ENCODE data around the gene TUNAR. TPM values are rescaled to one million over a fixed set of nuclear protein-coding genes. Genes with fewer than 3 reads are reported as not detected.

The TUNAR gene
- total and polyA plus RNA-seq, 7 donors = 0.01 TPM; not detected in 6

- 78 to 80% (median 80%) methylated on average over 4 of the region's 4 CpGs for WGBS, 3 donors
Observed at GRCh38 chr14:95863295-95863694, 13.3 kb upstream of the TUNAR start.

GRCh38 chr14:95869776-95870175 is 6.9 kb upstream of the TUNAR start:
- TF ChIP-seq CTCF (IDR thresholded peaks at IDR 0.05) = no peak
- no peak for ATAC-seq
- Histone ChIP-seq H3K4me1 (no peaks in the 10 kb centered on the region), H3K36me3 (ENCODE audit: insufficient read depth in 1 of 2, low read depth in 1 of 2) (no peaks in the 10 kb centered on the region), H3K27ac (no peak overlapping the region), H3K27me3 (ENCODE audit: insufficient read depth in 3 of 3, low read length in 2 of 3) (peaks cover under 1 to 14% (median 4%) of the 10 kb centered on the region in 3 donors), H3K4me3 (no peak overlapping the region), H3K9me3 (no peaks in the 10 kb centered on the region)
- DNase-seq = no peak
- intact Hi-C loops (cut with DNase I) = no loop called here
- 64 to 76% (median 70%) methylated on average over 6 of the region's 6 CpGs for WGBS, 3 donors

More at GRCh38 chr14:95863295-95863694, 13.3 kb upstream of the TUNAR start:
- Histone ChIP-seq H3K27me3 (ENCODE audit: insufficient read depth in 3 of 3, low read length in 2 of 3) (no peaks in the 10 kb centered on the region), H3K36me3 (ENCODE audit: insufficient read depth in 1 of 2, low read depth in 1 of 2) (no peaks in the 10 kb centered on the region), H3K27ac (no peak overlapping the region), H3K9me3 (no peaks in the 10 kb centered on the region), H3K4me3 (no peak overlapping the region), H3K4me1 (no peaks in the 10 kb centered on the region)
- ATAC-seq = no peak
- intact Hi-C loops (cut with DNase I) = no loop called here
- no peak for TF ChIP-seq CTCF (IDR thresholded peaks at IDR 0.05)
- DNase-seq = no peak

GRCh38 chr14:95870772-95871171 is 5.9 kb upstream of the TUNAR start:
- no peak for TF ChIP-seq CTCF (IDR thresholded peaks at IDR 0.05)
- H3K36me3 ChIP-seq (ENCODE audit: insufficient read depth in 1 of 2, low read depth in 1 of 2) = no peaks in the 10 kb centered on the region
- DNase-seq (no peak), ATAC-seq (no peak)
- intact Hi-C loops (cut with DNase I) = no loop called here
- WGBS, 3 donors = 85 to 87% (median 86%) methylated on average over 7 of the region's 7 CpGs
- no peak overlapping the region for H3K4me3 ChIP-seq
- no peaks in the 10 kb centered on the region for H3K4me1 ChIP-seq
- no peaks in the 10 kb centered on the region for H3K9me3 ChIP-seq
- H3K27me3 ChIP-seq (ENCODE audit: insufficient read depth in 3 of 3, low read length in 2 of 3) = peaks cover 2 to 24% (median 4%) of the 10 kb centered on the region in 3 donors
- H3K27ac ChIP-seq = no peak overlapping the region

GRCh38 chr14:95871531-95871930 is 5.1 kb upstream of the TUNAR start:
- H3K9me3 ChIP-seq = no peaks in the 10 kb centered on the region
- peaks cover 4 to 32% (median 5%) of the 10 kb centered on the region in 3 donors for H3K27me3 ChIP-seq (ENCODE audit: insufficient read depth in 3 of 3, low read length in 2 of 3)
- WGBS, 3 donors = 39 to 56% (median 51%) methylated on average over 4 of the region's 4 CpGs
- no peak overlapping the region for H3K27ac ChIP-seq
- H3K4me1 ChIP-seq = no peaks in the 10 kb centered on the region
- no peak for ATAC-seq
- intact Hi-C loops (cut with DNase I) = no loop called here
- no peak for DNase-seq
- no peak for TF ChIP-seq CTCF (IDR thresholded peaks at IDR 0.05)
- no peaks in the 10 kb centered on the region for H3K36me3 ChIP-seq (ENCODE audit: insufficient read depth in 1 of 2, low read depth in 1 of 2)
- H3K4me3 ChIP-seq = no peak overlapping the region

GRCh38 chr14:95872777-95873176 is 3.9 kb upstream of the TUNAR start:
- ATAC-seq (no peak), DNase-seq (no peak)
- Histone ChIP-seq H3K9me3 (no peaks in the 10 kb centered on the region), H3K27me3 (ENCODE audit: insufficient read depth in 3 of 3, low read length in 2 of 3) (peaks cover 4 to 44% (median 6%) of the 10 kb centered on the region in 3 donors), H3K27ac (no peak overlapping the region), H3K36me3 (ENCODE audit: insufficient read depth in 1 of 2, low read depth in 1 of 2) (no peaks in the 10 kb centered on the region), H3K4me1 (no peaks in the 10 kb centered on the region), H3K4me3 (no peak overlapping the region)
- intact Hi-C loops (cut with DNase I) = no loop called here
- no peak for TF ChIP-seq CTCF (IDR thresholded peaks at IDR 0.05)
- 50 to 67% (median 55%) methylated on average over 3 of the region's 3 CpGs for WGBS, 3 donors

Data from psoas muscle (tissue), 8 donors.